ENCODE measurements around the gene TMOD2.

TMOD2 gene

GRCh38 chr15:51828621-51829375, 77.4 kb downstream of the TMOD2 start:
- no peak for FAIRE-seq

- FAIRE-seq: no peak
These were observed 78.2 kb downstream of the TMOD2 start, which contains the start of gene TMOD3 for GRCh38 chr15:51829376-51830275. Gene TMOD3, plus strand, starts transcription at chr15:51829653. Its CDS starts 33,232 bp downstream, at chr15:51862885.

- FAIRE-seq: no peak
These were observed 78.9 kb downstream of the TMOD2 start for GRCh38 chr15:51830276-51830806.

GRCh38 chr15:51833772-51834171, 82.4 kb downstream of the TMOD2 start:
- FAIRE-seq: no peak

- no peak for FAIRE-seq
These were observed 86.4 kb downstream of the TMOD2 start for GRCh38 chr15:51837792-51838251.

GRCh38 chr15:51838270-51838669, 86.9 kb downstream of the TMOD2 start:
- FAIRE-seq: no peak

GRCh38 chr15:51840692-51841091, 89.3 kb downstream of the TMOD2 start:
- no peak for FAIRE-seq

GRCh38 chr15:51841406-51842040, 90.1 kb downstream of the TMOD2 start:
- FAIRE-seq: no peak

- FAIRE-seq: no peak
These were observed 90.9 kb downstream of the TMOD2 start for GRCh38 chr15:51842265-51842664.

- FAIRE-seq: no peak
These were observed 91.7 kb downstream of the TMOD2 start for GRCh38 chr15:51842852-51843737.

GRCh38 chr15:51844747-51845426, 93.5 kb downstream of the TMOD2 start:
- no peak for FAIRE-seq

GRCh38 chr15:51846066-51846462, 94.7 kb downstream of the TMOD2 start:
- no peak for FAIRE-seq

- no peak for FAIRE-seq
These were observed 95.2 kb downstream of the TMOD2 start for GRCh38 chr15:51846463-51847230.

- no peak for FAIRE-seq
These were observed 97.4 kb downstream of the TMOD2 start for GRCh38 chr15:51848811-51849210.

- FAIRE-seq: no peak
These were observed 98.5 kb downstream of the TMOD2 start for GRCh38 chr15:51849860-51850259.

- no peak for FAIRE-seq
These were observed 102.6 kb downstream of the TMOD2 start for GRCh38 chr15:51853998-51854397.

- no peak for FAIRE-seq
These were observed 104.2 kb downstream of the TMOD2 start for GRCh38 chr15:51855612-51856011.

- FAIRE-seq: no peak
These were observed 105.5 kb downstream of the TMOD2 start for GRCh38 chr15:51856714-51857380.

- no peak for FAIRE-seq
These were observed 110.4 kb downstream of the TMOD2 start for GRCh38 chr15:51861557-51862359.
